Raji (cell line): ENCODE data around the gene PLEKHA1.

Source experiments
- POLR2A ChIP-seq: IDR thresholded peaks from 2 replicates; pipeline ENCODE4 v1.6.1; 2011; ENCODE audit warnings: low read depth, low read length, control low read depth; ENCODE audit not compliant: insufficient read depth

PLEKHA1 gene

DNA sequence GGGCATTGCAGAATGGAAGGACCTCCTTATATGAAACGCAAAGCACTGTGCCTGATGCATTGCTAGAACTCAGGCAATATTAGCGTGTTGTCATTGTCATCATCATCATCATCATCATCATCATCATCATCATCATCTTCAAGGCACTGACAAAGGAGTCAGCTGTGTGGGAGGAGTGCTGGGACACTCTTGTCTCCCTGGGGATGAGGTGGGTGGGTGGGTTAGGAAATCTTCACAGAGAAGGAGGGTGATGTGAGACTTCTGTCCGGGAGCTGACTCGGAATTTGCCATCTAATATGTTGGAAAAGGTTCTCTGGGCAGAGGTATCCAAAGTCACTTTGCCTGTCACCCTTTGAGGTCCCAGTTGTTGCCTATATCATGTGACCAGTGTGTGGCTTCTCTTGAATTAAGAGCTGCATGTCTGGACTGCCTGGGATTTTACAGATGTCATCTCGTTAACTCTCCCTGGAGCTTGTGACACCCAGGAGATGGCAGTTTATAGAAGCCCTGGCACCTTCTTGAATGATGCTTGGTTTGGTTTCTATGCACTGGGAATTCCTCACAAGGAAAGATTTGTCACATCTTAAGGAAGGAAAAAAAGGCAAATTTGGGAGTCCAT lies 93.9 kb downstream of the PLEKHA1 start:
- no peak for TF ChIP-seq POLR2A

- TF ChIP-seq POLR2A = no peak
Measured at GRCh38 chr10:122468926-122469781, 94.6 kb downstream of the PLEKHA1 start.

GRCh38 chr10:122469848-122470247 lies 95.3 kb downstream of the PLEKHA1 start:
- TF ChIP-seq POLR2A = no peak

DNA sequence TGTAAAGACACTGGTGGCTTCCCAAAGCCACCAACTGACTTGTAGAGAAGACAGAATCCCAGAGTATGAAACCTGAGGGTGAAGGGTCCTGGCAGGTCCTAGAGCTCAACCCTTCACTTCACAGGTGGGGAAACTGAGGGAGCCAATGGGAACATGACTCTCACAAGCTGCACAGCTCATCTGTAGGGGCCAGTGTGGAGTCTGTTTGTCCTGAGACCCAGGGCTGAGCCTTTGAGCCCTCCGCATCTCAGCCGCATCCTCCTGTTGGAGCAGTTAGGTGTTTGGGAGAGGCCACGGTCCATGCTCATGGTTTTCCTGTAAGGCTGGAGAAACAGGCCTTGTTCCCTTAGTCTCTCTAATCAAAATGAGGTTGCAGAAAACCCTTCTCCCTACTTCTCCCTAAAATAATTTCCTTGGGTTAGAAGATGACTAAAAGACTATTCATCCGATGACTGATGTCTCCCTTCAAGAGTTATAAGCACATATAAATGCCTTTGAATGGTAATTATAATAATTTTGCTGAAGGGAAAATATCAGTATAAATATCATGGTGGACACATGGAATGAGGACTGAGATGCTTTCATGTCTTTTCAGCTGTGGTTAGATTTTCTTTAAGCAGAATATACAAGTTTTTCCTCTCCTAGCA lies 97.1 kb downstream of the PLEKHA1 start:
- no peak for TF ChIP-seq POLR2A

GRCh38 chr10:122473116-122473515 lies 98.6 kb downstream of the PLEKHA1 start:
- TF ChIP-seq POLR2A = no peak

DNA sequence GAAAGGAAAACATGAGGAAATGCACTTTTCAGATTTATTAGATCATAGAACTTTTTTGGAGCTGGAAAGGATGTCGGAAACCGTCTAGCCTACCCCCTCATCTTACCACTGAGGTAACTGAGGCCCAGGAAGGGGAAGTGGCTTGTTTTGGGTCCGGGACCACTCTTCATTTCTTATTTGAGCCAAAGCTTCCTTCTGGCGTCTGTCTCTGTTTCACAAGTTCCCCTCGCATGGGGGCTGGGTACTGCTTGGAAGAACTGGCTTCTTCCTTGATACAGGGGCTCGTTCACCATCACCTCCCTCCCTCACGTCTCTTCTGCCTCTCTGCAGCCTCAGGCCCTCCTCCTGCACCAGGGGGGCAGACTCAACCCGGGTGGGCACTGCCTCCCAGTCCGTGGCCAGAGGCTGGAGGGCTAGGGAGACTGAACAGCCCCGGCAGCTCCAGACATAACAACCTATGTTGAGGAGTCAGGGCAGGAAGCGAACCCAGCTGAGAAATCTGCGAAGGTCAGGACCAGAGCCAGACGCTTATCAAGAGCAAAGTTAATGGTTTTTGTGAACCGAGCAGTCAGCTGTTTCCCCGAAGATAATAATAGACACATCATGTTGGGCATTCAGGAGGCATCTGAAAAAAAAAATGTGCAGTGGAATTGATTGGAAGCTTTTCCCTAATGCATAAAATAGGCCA lies 99.8 kb downstream of the PLEKHA1 start:
- TF ChIP-seq POLR2A = no peak

GRCh38 chr10:122475100-122475499 lies 100.6 kb downstream of the PLEKHA1 start:
- no peak for TF ChIP-seq POLR2A

GRCh38 chr10:122475591-122476332 lies 101.3 kb downstream of the PLEKHA1 start:
- no peak for TF ChIP-seq POLR2A

GRCh38 chr10:122476333-122476695 lies 101.8 kb downstream of the PLEKHA1 start:
- no peak for TF ChIP-seq POLR2A

- no peak for TF ChIP-seq POLR2A
Measured at GRCh38 chr10:122477436-122477835, 102.9 kb downstream of the PLEKHA1 start.

DNA sequence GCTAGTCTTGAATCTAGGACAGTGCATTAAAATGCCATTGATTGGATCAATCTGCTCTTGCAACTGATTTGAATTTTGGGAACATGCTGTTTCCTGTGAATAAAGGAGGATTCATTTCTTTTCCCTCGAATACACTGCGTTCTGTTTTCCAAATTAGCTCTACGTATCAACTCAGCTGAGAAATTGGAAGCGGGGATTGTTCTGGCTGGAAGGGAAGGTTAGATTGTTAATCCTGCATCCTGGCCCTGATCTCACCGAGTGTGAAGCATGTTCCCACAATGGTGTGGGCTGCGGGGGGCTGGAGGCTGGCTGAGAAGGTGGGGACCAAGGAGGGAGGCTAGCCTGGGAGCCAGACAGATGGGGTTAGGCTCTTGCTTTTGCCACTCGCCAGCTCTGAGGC lies 104.5 kb downstream of the PLEKHA1 start:
- TF ChIP-seq POLR2A = no peak

- TF ChIP-seq POLR2A = no peak
Measured at GRCh38 chr10:122480146-122480833, 105.8 kb downstream of the PLEKHA1 start.

GRCh38 chr10:122481296-122482056 lies 107.0 kb downstream of the PLEKHA1 start:
- TF ChIP-seq POLR2A = no peak
